Tibial nerve (tissue), 4 donors: ENCODE measurements around the gene SLC15A5.

Experiments used
- EP300 ChIP-seq, 2 donors: sonication (generic); formaldehyde crosslinking; IDR thresholded peaks; one replicate each; pipeline ENCODE4 v1.6.1; 2017; ENCODE audit warnings: antibody characterized with exemption in 2 of 2, mild to moderate bottlenecking in 1 of 2
- TF ChIP-seq, protein P1 (sequence below), 5 experiments: fragments of 200-600 bp in 3 of 5; fragments of 450-650 bp in 2 of 5; sonication (generic) in 3 of 5; IDR thresholded peaks; one replicate each; pipeline ENCODE4 v1.5.1; 2016 to 2019; ENCODE audit warnings: antibody characterized with exemption in 5 of 5, mild to moderate bottlenecking in 3 of 5, moderate library complexity in 2 of 5

GRCh38 chr12:16281157-16281556, 3.7 kb upstream of the SLC15A5 start:
- TF ChIP-seq, protein P1, sequence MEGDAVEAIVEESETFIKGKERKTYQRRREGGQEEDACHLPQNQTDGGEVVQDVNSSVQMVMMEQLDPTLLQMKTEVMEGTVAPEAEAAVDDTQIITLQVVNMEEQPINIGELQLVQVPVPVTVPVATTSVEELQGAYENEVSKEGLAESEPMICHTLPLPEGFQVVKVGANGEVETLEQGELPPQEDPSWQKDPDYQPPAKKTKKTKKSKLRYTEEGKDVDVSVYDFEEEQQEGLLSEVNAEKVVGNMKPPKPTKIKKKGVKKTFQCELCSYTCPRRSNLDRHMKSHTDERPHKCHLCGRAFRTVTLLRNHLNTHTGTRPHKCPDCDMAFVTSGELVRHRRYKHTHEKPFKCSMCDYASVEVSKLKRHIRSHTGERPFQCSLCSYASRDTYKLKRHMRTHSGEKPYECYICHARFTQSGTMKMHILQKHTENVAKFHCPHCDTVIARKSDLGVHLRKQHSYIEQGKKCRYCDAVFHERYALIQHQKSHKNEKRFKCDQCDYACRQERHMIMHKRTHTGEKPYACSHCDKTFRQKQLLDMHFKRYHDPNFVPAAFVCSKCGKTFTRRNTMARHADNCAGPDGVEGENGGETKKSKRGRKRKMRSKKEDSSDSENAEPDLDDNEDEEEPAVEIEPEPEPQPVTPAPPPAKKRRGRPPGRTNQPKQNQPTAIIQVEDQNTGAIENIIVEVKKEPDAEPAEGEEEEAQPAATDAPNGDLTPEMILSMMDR (IDR thresholded peaks at IDR 0.05), result no peak
- peak in 1 of 2 donors; percentile 11 for TF ChIP-seq EP300 (IDR thresholded peaks at IDR 0.05)
